Adrenal gland (tissue), 5 donors: ENCODE data around the gene CASP1.

Experiments
- CTCF ChIP-seq, 6 experiments: fragments of 450-650 bp in 4 of 6; fragments of 200-600 bp in 2 of 6; sonication (generic) in 1 of 6; IDR thresholded peaks; 1 replicate in 5 of 6; 2 replicates in 1 of 6; pipeline versions ENCODE4 v1.5.1 to v1.8.0; 2016 to 2021; ENCODE audit warnings: antibody characterized with exemption in 6 of 6, mild to moderate bottlenecking in 2 of 6, moderate library complexity in 1 of 6
- POLR2A ChIP-seq, 2 donors: fragments of 450-650 bp; IDR thresholded peaks; one replicate each; pipeline ENCODE4 v1.6.1; 2017; ENCODE audit warnings: antibody characterized with exemption in 2 of 2, mild to moderate bottlenecking in 2 of 2, moderate library complexity in 1 of 2
- donor health status: DM: no; HTN: no; CAD: no.

- TF ChIP-seq CTCF (IDR thresholded peaks at IDR 0.05): no peak
- TF ChIP-seq POLR2A (IDR thresholded peaks at IDR 0.05): no peak
These were observed 39.2 kb upstream of the CASP1 start for GRCh38 chr11:105074166-105074530.
